Stimulated activated CD8-positive, alpha-beta memory T cell treated with anti-CD3 and anti-CD28 coated beads, Interleukin-2, amount 100 ng/mL, for 1 hour (primary cell): Measurements from ENCODE around the gene SLC39A11.

ENCODE experiments used
- DNase-seq, 2 donors: peaks; one replicate each; pipeline ENCODE4 v3.0.0-alpha.2; 2020; ENCODE audit warnings: low read depth in 2 of 2

SLC39A11 gene

DNA sequence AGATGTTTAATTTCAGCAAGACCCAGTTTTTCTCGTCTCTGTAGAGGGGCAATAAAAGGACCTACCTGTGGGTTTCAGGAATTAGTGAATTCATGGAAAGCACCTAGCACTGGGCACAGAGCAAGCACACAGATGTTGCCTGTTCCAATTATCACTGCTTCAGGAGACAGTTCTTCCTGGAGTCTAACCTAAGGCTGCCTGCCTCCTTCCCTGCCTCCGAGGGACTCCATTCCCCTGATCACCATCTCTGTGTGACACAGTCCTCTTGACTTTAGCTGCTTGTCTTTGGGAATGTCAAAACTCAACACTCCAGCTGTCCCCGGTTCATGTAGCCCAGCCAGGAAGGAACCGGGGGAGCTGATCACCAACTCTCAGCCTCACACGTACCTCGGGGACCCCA, 474.9 kb downstream of the SLC39A11 start:
- DNase-seq: no peak

DNA sequence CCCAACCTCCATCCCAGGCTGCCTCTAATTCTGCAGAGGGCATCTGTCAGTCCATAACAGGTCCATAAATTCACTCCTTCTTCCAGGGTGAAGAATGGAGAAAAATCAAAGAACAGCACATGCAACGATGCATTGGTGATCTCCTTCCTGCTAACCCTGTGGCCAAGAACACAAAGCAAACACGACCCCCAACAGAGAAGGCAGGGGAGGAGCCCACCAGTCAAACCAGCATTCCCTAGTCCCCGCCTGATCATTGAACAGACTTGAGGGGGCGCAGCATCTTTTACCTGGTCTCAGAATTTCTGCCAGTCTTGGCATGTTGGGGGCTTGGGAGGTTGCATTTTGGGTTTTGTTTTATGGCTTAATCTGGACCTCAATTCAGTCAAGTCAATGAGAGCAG, 476.0 kb downstream of the SLC39A11 start:
- DNase-seq: no peak

DNA sequence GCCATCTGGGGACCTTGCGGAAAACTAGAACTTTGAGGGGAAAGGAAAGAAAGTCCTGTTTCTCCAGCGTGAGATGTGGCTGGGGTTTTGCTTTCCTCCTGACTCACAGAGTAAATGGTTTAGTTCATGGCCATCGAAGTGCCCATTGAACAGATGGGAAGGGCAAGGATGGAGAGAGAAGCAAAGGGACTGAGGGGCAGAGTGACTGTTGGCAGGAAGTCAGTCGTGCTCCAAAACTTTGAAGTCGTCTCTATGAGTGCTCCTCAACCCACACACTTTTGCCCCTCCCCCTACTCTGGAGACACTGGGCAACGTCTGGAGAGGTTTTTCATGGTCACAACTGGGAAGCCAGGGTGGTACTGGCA, 476.9 kb downstream of the SLC39A11 start:
- no peak for DNase-seq

DNA sequence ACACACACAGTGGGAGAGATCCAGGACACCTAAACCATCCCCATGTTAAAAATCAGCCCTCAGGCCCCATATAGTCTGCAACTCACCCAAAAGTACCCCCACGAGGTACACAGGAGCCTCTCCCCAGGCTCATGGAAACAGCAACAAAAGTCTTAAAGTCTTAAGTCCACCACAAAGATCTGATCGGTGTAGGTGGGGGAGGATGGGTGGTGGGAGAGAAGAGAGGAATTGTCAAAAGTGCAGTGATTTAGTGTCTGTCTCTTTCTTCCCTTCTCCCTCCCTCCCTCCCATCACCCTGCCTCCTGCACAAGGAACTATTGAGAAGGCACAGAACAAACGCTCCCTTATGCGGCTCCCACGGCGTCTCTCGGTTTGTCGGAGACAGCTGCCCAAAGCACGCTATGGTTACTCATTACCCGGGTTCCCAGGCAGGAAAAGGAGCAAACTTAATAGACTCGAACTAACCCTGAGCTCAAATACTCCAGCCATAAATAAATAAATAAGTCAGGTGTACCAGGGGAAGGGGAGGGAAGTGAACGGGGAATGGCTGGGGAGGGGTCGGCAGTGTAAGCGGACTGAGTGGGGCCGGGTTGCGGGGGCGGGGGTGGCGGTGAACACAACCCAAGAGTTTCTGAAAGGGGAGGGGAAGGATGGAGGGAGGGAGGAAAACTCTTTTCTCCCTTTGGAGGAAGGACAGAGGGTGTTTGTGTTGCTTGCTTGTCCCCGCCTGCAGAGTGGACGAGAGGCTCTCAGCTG, 477.4 kb downstream of the SLC39A11 start:
- DNase-seq: no peak

DNA sequence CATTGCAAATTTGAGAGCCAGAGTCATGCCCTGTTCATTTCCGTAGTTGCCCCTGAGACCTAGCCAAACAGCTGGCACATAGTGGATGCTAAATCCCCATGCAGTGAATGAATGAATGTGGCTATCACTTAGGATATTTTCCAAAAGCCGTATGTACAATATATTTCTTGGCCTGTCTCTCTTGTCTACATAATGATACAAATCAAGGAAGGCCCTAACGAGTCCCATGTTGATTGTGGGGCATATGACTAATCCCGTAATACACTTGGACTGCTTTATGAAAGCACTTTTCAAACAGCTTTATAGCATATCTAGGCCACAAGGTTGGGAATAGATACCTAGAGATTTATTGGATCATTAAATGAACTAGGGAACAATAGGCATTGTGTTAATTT, 478.0 kb downstream of the SLC39A11 start:
- DNase-seq: no peak

DNA sequence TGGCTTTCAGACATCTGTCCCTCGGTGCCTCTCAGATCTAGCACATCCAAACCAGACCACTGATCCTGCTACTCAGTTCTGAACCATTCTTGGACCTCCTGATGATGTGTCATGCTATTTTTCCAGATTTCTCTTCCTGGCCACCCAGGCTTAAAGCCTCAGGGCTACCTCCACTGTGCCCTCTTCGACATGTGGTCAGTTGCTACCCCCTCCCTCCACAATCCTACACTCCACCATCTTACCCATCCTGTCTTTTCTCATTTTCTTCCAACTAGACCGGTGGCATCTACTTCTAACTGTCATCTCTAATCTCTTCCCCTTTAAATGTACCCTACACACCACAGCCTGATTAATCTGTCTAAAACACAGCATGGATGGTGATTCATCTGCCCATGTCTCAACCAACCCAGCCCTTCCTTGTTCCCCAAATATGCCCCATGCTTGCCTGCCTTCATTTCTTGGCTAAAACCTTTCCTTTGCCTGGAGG, 478.6 kb downstream of the SLC39A11 start:
- no peak for DNase-seq

DNA sequence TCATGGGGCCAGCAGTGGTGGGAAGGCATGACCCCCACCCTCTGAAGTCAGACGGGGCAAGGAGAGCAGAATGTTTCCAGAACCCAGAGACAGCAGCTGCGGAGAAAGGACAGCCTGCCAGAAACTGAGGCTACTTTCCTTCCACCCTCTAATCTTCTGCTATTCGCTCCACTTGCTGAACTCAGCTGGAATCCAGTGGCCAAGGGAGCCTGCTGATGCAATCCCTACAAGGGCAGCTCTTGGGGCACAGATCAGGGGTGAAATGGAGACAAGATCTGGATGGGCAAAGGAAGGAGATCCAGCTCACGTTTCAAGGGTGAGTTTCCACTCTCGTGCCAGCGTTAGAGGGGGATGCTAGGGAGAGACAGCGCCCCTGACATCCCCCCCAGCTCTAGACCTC, 479.1 kb downstream of the SLC39A11 start:
- no peak for DNase-seq

DNA sequence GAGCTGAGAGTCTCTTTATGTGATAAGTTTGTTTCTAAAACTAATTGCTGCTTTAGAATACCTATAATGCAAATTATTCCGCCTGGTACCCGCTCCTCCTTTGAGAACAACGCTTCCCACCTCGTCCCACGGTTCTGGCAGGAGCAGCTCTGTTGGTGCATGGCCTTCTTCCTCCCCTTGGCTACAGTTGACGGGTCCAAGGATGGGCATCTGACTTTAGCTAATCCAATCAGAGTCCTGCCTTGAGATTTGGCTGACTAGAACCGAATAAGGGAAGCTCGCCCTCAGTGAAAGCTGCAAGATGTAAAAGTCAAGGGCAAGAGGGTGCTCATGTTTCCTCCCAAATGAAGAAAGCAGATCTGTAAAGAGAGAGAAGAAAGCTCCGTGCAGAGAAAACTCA, 481.3 kb downstream of the SLC39A11 start:
- DNase-seq: no peak

DNA sequence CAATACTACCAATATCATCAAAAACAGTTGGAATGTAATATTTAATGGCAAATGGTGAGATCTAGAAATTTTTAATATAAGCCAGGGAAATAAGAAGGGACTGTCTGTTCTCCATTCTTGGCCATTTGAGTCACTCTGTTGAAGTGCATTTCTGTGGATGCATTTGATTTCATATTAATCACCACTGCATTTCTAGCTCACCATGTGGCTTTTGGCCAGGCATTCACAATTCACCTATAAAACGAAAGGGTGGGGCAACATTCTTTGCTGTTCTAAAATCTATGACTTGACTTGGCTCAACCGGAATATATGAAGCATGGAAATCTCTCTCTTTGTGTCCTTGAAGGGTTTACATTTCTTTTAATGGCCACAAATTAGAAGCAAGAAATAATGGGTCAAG, 483.0 kb downstream of the SLC39A11 start:
- no peak for DNase-seq

DNA sequence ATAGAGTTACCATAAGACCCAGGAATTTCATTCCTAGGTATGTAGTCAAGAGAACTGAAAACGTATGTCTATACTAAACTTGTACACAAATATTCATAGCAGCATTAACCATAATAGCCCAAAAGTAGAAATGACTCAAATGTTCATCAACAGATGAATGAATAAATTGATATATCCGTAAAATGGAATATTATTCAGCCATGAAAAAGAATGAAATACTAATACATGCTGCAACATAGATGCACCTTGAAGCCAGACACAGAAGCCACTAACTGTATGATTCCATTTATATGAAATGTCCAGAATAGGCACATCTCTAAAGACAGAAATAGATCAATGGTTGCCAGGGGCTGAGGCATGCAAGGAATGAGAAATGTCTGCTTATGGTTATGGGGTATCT, 484.1 kb downstream of the SLC39A11 start:
- DNase-seq: no peak

DNA sequence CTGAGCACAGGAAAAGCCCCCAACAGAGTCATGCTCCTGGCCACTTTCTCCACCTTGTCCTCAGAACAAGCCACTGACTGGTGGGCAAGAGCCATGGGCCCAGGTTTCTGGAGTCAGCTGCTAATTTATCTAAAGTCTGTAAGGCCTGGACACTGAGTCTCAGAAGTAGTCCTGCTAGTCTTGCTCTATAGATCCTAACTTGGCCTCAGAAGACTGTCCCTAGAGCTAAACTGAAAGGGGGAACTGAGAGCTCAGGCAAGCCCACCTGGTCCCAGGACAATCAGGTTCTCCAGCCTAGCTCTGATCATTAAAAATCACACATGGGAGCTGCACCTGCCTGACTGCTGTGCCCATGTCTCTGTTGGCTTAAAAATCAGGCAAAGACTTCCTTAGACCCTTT, 485.8 kb downstream of the SLC39A11 start:
- no peak for DNase-seq

DNA sequence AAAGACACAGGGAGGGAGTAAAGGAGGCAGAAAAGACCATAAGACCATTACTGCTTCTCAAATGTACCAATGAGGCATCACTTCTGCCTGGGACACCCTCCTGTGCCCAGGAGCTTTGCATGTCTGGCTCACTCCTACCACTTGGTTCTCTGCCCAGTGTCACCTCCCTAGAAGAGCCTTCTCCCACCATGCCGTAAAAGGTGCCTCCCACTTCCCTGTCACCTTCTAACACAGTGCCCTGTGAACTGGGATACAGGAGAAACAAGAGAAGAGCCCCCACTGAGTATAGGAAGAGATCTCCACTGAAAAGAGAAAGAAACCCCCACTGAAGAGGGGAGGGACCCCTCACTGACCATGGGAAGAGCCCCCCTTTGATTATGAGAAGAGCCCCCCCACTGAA, 486.9 kb downstream of the SLC39A11 start:
- DNase-seq: no peak

DNA sequence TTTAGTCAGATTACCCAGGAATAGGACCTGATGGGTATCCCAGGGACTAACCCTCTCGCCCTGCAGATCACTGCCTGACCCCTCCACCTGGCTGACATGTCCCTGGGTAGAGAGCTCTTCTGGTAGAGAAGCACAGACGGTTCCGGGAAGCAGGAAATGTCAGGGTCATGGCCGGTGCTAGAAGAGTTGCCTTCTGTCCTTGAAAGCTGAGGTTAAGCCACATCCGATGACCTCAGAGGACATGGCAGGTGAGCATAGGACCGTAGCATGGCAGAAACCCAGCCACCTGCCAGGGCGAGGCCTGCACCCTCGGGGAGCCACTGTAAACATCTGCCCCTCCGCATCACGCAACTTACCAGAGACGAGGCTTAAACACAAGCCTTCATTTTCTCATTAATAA, 488.0 kb downstream of the SLC39A11 start:
- DNase-seq: no peak

DNA sequence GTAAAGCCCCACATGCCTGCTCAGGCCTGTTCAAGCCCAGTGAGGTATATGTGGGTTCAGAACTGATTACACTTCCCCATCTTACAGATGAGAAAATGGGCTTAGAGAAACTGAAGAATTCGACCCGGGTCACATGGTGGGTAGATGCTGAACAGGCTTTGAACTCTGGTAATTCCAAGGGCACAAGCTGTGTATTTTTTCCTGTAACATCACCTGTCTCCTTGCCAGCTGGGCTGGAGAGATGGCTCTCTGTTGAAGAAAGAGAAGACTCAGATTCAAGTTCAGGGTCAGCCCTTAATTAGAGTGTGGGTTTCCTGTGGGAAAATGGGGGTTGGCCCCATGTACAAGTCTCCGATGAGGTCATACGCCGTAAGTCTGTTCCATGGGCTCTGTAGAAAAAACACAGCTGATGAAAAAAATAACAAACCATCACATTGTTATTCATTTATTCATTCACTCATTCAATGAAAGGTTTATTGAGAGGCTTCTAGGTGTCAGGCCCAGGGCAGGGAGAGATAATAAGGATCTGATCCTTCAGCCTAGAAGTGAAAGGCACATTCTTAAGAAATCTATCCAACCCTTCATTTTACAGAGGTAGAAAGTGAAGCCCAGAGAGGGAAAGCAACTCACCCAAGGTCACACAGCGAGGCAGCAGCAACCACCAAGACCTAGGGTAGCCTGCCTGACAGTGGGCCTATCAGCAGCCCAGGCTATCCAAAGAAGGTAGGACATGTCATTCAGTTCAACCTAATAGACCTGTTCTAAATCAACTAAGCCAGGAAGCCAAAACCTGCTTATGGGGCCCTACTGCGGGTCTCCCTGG, 488.9 kb downstream of the SLC39A11 start:
- DNase-seq: no peak

DNA sequence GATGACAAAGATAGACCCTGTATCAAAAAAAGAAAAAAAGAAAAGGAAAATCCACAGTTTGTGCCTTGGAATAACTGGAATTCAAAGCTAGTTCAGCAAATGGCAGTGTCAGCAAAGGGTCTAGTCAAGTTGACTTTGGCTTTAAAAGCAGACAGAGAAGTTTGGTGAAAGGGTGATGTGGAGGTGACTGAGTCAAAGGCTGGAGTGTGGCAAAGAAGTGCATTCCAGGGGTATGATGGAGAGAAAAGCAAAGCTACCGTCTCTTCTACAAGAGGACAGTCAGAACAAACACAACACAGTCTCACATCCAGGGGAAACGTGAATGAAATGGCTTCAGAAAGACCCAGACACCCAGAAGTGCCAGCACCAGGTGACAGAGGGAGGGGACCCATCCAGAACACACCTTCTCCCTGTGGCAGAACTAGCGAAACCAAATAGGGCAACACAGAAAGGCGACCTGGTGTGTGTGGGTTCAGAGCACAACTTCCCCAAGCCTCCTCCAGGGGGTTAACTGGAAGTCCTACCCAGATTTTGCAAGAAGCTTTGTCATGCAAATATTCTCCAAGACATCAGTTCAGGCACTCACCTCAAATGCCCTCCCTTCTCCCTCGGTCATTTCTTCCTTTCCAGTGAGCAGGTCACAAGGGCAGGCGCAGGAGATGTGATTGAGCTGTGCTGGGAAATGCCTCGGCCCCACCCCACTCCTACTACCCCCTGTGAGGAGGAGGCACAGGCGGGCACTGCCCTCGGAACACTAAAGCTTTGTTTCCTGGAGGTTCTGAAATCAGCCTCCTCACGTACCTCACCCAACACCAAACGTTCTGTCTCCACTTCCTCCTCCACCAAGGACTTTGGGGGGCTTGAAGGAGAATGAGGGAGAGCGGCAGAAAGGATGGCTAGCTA, 489.7 kb downstream of the SLC39A11 start:
- no peak for DNase-seq

DNA sequence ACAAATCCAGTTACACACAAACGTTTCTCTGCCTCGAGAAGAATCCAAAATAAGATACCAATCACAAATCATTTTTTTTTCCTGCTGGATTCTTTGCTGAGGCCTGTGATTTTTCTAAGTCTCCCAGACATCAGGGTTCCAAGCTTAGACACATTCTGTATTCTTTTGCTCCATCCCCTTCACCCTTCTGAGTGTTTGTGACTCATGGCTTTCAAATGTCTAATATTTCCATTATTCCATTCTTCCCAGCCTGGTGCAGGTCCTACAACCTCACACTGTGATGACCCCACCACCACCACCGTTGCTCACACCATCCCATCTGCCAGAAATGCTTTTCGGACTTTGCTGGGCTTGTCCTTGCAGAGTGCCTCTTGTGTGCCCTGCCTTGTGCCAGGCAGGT, 491.6 kb downstream of the SLC39A11 start:
- DNase-seq: no peak

DNA sequence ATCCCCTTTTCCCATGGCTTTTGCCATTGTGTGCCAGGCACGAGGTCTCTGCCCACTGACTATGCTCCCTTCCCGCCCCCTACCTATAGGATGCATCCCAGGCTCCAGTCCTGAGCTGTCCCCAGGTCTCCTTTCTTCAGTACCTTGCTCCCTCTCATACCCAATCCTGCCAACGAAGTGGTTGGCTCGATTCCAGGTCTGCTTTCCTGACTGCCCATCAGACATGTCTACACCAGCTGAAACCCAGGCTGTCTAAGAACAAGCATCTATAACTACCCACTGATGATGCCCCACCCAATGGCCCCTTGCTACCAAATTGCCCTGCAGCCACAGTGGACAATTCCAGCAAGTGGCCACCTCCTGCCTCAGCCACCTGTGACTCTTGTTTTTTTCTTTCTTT, 492.6 kb downstream of the SLC39A11 start:
- DNase-seq: no peak

DNA sequence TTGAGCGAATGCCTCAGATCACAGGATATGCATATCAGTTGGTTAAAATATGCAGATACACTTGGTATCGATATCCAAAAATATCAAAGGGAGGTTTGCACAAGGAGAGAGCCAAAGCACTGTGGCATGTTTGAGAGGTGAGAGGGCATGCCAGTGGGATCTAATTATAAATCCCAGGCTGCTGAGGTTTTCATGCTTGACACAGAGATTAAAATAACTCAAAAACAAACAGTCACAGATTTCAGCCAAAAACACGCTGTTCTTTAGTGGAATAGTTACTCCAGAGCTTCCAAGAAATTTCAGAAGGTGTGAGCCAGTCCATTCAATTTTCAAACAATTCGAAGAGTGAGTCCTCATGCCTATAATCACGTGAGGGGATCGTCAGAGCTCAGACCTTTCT, 493.8 kb downstream of the SLC39A11 start:
- no peak for DNase-seq

DNA sequence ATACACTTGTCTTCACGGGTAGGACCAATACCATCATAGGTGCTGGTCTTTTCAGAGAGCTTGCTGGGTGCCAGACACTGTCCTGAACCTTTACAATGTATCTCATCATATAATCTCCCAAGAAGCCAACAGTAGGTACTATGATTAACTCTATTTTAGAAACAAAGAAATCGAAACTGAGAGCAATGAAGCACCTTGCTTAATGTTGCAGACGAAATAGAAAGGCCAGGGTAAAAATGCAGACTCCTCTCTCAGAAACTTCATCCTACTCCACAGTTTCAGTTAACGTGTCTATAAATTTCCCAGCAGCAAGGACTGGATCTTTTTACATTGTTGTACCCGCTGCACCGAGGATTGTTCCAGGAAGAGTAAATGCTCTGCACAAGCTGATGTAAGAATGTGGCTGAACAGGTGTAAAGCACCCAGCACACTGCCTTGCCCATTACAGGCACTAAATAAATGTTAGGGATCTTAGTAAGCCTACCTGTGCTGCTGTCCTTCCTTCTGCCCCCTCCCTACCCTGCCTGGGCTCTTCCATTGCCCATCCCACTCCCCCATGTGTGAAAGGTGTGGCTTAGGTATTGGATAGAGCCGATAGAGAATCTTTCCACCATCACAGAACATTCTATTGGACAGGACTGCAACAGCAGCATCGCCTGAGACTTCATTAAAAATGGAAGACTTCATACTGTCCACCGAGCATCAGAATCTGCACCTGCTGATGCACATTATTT, 495.0 kb downstream of the SLC39A11 start:
- DNase-seq: no peak
